ENCODE results near the gene PFKFB3. TPM values are rescaled to one million over a fixed set of nuclear protein-coding genes. Genes with fewer than 3 reads are reported as not detected.

The PFKFB3 gene
- total RNA-seq, 1 donor = 19.2 TPM

- Histone ChIP-seq H3K9me3 (ENCODE audit: low read depth, low read length) (no peaks in the 10 kb centered on the region), H3K4me1 (ENCODE audit: insufficient read depth, low read length) (peaks cover 21% of the 10 kb centered on the region), H3K27me3 (ENCODE audit: insufficient read depth, low read length) (no peaks in the 10 kb centered on the region), H3K79me2 (ENCODE audit: insufficient read depth, low read length) (no peaks in the 10 kb centered on the region), H3K27ac (ENCODE audit: low read depth, low read length) (no peak overlapping the region), H3K4me2 (ENCODE audit: insufficient read depth, low read length) (no peak overlapping the region), H3K36me3 (ENCODE audit: insufficient read depth, low read length) (no peaks in the 10 kb centered on the region), H3K4me3 (ENCODE audit: insufficient read depth, low read length) (no peak overlapping the region), H2AFZ (ENCODE audit: low read length) (peak overlapping the region; percentile 32), H4K20me1 (ENCODE audit: insufficient read depth, low read length) (no peaks in the 10 kb centered on the region)
- no peak for TF ChIP-seq CTCF (IDR thresholded peaks at IDR 0.05; ENCODE audit: extremely low read depth, low read depth, low read length)
- no peak for DNase-seq (ENCODE audit: insufficient read length, low spot score, missing footprints)
These were observed 75.9 kb downstream of the PFKFB3 start for GRCh38 chr10:6278519-6279120.

GRCh38 chr10:6279540-6280267 is 77.0 kb downstream of the PFKFB3 start:
- peaks cover 20% of the 10 kb centered on the region for H3K4me1 ChIP-seq (ENCODE audit: insufficient read depth, low read length)
- no peaks in the 10 kb centered on the region for H3K36me3 ChIP-seq (ENCODE audit: insufficient read depth, low read length)
- peak overlapping the region; percentile 33 for H3K27ac ChIP-seq (ENCODE audit: low read depth, low read length)
- H3K4me2 ChIP-seq (ENCODE audit: insufficient read depth, low read length) = peak overlapping the region; percentile 18
- no peaks in the 10 kb centered on the region for H4K20me1 ChIP-seq (ENCODE audit: insufficient read depth, low read length)
- H3K4me3 ChIP-seq (ENCODE audit: insufficient read depth, low read length) = no peak overlapping the region
- peak overlapping the region; percentile 69 for H2AFZ ChIP-seq (ENCODE audit: low read length)
- DNase-seq (ENCODE audit: insufficient read length, low spot score, missing footprints) = peak; percentile 55
- TF ChIP-seq CTCF (IDR thresholded peaks at IDR 0.05; ENCODE audit: extremely low read depth, low read depth, low read length) = no peak
- no peaks in the 10 kb centered on the region for H3K9me3 ChIP-seq (ENCODE audit: low read depth, low read length)
- H3K79me2 ChIP-seq (ENCODE audit: insufficient read depth, low read length) = no peaks in the 10 kb centered on the region
- H3K27me3 ChIP-seq (ENCODE audit: insufficient read depth, low read length) = no peaks in the 10 kb centered on the region

GRCh38 chr10:6280291-6280690 is 77.6 kb downstream of the PFKFB3 start:
- Histone ChIP-seq H3K79me2 (ENCODE audit: insufficient read depth, low read length) (no peaks in the 10 kb centered on the region), H3K4me3 (ENCODE audit: insufficient read depth, low read length) (no peak overlapping the region), H3K4me1 (ENCODE audit: insufficient read depth, low read length) (peaks cover 16% of the 10 kb centered on the region), H2AFZ (ENCODE audit: low read length) (no peak overlapping the region), H3K4me2 (ENCODE audit: insufficient read depth, low read length) (no peak overlapping the region), H3K9me3 (ENCODE audit: low read depth, low read length) (no peaks in the 10 kb centered on the region), H3K27ac (ENCODE audit: low read depth, low read length) (no peak overlapping the region), H3K27me3 (ENCODE audit: insufficient read depth, low read length) (no peaks in the 10 kb centered on the region), H4K20me1 (ENCODE audit: insufficient read depth, low read length) (no peaks in the 10 kb centered on the region), H3K36me3 (ENCODE audit: insufficient read depth, low read length) (no peaks in the 10 kb centered on the region)
- no peak for DNase-seq (ENCODE audit: insufficient read length, low spot score, missing footprints)
- TF ChIP-seq CTCF (IDR thresholded peaks at IDR 0.05; ENCODE audit: extremely low read depth, low read depth, low read length) = no peak

GRCh38 chr10:6282454-6282958 is 79.8 kb downstream of the PFKFB3 start:
- no peak overlapping the region for H2AFZ ChIP-seq (ENCODE audit: low read length)
- H3K9me3 ChIP-seq (ENCODE audit: low read depth, low read length) = no peaks in the 10 kb centered on the region
- H3K79me2 ChIP-seq (ENCODE audit: insufficient read depth, low read length) = no peaks in the 10 kb centered on the region

More at GRCh38 chr10:6282454-6282958, 79.8 kb downstream of the PFKFB3 start:
- Histone ChIP-seq H3K27ac (ENCODE audit: low read depth, low read length) (no peak overlapping the region), H3K36me3 (ENCODE audit: insufficient read depth, low read length) (no peaks in the 10 kb centered on the region), H3K4me3 (ENCODE audit: insufficient read depth, low read length) (no peak overlapping the region), H3K4me2 (ENCODE audit: insufficient read depth, low read length) (no peak overlapping the region), H3K27me3 (ENCODE audit: insufficient read depth, low read length) (no peaks in the 10 kb centered on the region), H4K20me1 (ENCODE audit: insufficient read depth, low read length) (no peaks in the 10 kb centered on the region), H3K4me1 (ENCODE audit: insufficient read depth, low read length) (peaks cover 9% of the 10 kb centered on the region)
- TF ChIP-seq CTCF (IDR thresholded peaks at IDR 0.05; ENCODE audit: extremely low read depth, low read depth, low read length) = no peak
- DNase-seq (ENCODE audit: insufficient read length, low spot score, missing footprints) = no peak

All from osteoblast (primary cell).